Activated T-helper 17 cell treated with anti-CD3 and anti-CD28 coated beads, Interleukin-2, amount 50 U/mL, for 72 hours (primary cell): Measurements from ENCODE around the gene C11orf42. TPM values are rescaled to one million over a fixed set of nuclear protein-coding genes. Genes with fewer than 3 reads are reported as not detected.

Experiments
- ATAC-seq: fragments of 150-1000 bp; cut with Tn5 transposase; replicated peaks from 2 replicates; pipeline ENCODE4 v1.10.0; 2021; ENCODE audit warnings: mild to moderate bottlenecking, moderate library complexity
- H3K27ac Mint-ChIP-seq: one replicate; pipeline ENCODE4 v1.8.0; 2022; ENCODE audit warnings: mixed read lengths
- H3K27me3 Mint-ChIP-seq: one replicate; pipeline ENCODE4 v1.8.0; 2022; ENCODE audit warnings: mixed read lengths
- H3K36me3 Mint-ChIP-seq: one replicate; pipeline ENCODE4 v1.8.0; 2022; ENCODE audit warnings: low read depth, mild to moderate bottlenecking, mixed read lengths
- H3K4me1 Mint-ChIP-seq: one replicate; pipeline ENCODE4 v1.8.0; 2022; ENCODE audit warnings: mixed read lengths
- H3K4me3 Mint-ChIP-seq: one replicate; pipeline ENCODE4 v1.8.0; 2022; ENCODE audit warnings: mild to moderate bottlenecking, mixed read lengths
- H3K9me3 Mint-ChIP-seq: one replicate; pipeline ENCODE4 v1.8.0; 2022; ENCODE audit warnings: mixed read lengths
- total RNA-seq, 2 donors: library from RNA; stranded (reverse); gene quantifications; one replicate each; pipeline ENCODE4 v1.2.3, GENCODE V29; 2022

Gene C11orf42, protein sequence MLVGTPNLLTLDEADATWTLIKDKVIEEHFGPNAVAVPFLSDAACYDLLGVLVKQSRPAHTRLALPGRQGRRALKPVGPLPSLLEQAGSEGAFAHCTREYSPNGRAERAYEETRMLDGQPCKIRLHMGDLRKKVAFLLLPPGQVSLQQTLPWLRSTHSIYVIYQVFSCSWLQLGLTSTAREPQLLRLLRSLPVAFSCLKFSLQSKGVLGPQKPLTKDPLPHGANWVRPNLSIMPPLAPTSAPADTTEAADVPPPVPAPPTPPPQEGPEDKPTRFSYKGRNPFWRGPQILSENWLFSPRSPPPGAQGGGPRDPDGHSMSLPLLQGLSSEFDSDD
- total RNA-seq = not detected

GRCh38 chr11:6205366-6205765 is at the start of gene C11orf42:
C11orf42 (plus strand) TSS chr11:6205557; CDS start chr11:6205616, 59 bp downstream.
- no peak within 1 kb of the TSS for H3K4me3 Mint-ChIP-seq

GRCh38 chr11:6156628-6157359 is 48.6 kb upstream of the C11orf42 start:
- no peak for ATAC-seq
- no peaks in the 10 kb centered on the region for H3K36me3 Mint-ChIP-seq
- H3K27ac Mint-ChIP-seq = no peak overlapping the region
- no peaks in the 10 kb centered on the region for H3K4me1 Mint-ChIP-seq
- no peak overlapping the region for H3K4me3 Mint-ChIP-seq
- no peaks in the 10 kb centered on the region for H3K9me3 Mint-ChIP-seq
- H3K27me3 Mint-ChIP-seq = peaks cover 8% of the 10 kb centered on the region

More at GRCh38 chr11:6205366-6205765, at the start of gene C11orf42:
- peaks cover 24% of the 10 kb centered on the region for H3K36me3 Mint-ChIP-seq
- H3K4me1 Mint-ChIP-seq = peaks cover 32% of the 10 kb centered on the region
- no peaks in the 10 kb centered on the region for H3K27me3 Mint-ChIP-seq
- H3K9me3 Mint-ChIP-seq = no peaks in the 10 kb centered on the region
- peak within 1 kb of the TSS; percentile 24 for H3K27ac Mint-ChIP-seq
- no peak for ATAC-seq

GRCh38 chr11:6170226-6170625 is 35.1 kb upstream of the C11orf42 start, which contains the start of gene OR52B2:
OR52B2 (minus strand) TSS chr11:6170326; CDS start chr11:6170326, 0 bp downstream.
- no peak for ATAC-seq
- Mint-ChIP-seq H3K4me3 (no peak within 1 kb of the TSS), H3K27ac (no peak within 1 kb of the TSS), H3K9me3 (no peaks in the 10 kb centered on the region), H3K27me3 (peaks cover 11% of the 10 kb centered on the region), H3K4me1 (no peaks in the 10 kb centered on the region), H3K36me3 (no peaks in the 10 kb centered on the region)

- peaks cover 2% of the 10 kb centered on the region for H3K27me3 Mint-ChIP-seq
- no peak overlapping the region for H3K4me3 Mint-ChIP-seq
- H3K9me3 Mint-ChIP-seq = no peaks in the 10 kb centered on the region
- no peaks in the 10 kb centered on the region for H3K4me1 Mint-ChIP-seq
- ATAC-seq = no peak
- no peak overlapping the region for H3K27ac Mint-ChIP-seq
- H3K36me3 Mint-ChIP-seq = no peaks in the 10 kb centered on the region
Observed at GRCh38 chr11:6175440-6175839, 29.9 kb upstream of the C11orf42 start.

DNA sequence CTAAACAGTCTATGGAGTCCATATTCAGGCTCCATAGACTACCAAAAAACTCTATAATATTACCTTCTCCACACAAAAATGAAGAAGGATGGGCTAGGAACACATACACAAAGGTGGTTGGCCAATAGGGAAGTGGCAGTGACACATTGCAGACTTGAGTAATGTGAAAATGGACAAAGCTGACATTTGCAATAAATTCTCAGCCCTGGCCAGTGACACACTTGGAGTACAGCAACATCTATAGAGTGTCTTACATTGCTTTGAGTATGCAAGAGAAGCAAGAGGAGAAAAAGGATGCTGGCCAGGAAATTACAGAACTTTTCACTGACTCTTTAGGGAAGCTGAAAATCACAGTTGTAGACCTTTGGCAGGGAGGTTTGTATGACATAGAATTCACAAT is 13.6 kb upstream of the C11orf42 start:
- ATAC-seq = no peak
- Mint-ChIP-seq H3K9me3 (no peaks in the 10 kb centered on the region), H3K4me3 (no peak overlapping the region), H3K36me3 (no peaks in the 10 kb centered on the region), H3K27me3 (no peaks in the 10 kb centered on the region), H3K4me1 (peaks cover 13% of the 10 kb centered on the region), H3K27ac (no peak overlapping the region)

- H3K36me3 Mint-ChIP-seq = no peaks in the 10 kb centered on the region
- H3K4me1 Mint-ChIP-seq = peaks cover 13% of the 10 kb centered on the region
- H3K27me3 Mint-ChIP-seq = no peaks in the 10 kb centered on the region
- H3K27ac Mint-ChIP-seq = no peak overlapping the region
- no peak overlapping the region for H3K4me3 Mint-ChIP-seq
- H3K9me3 Mint-ChIP-seq = no peaks in the 10 kb centered on the region
- ATAC-seq = peak; percentile 62
Observed at GRCh38 chr11:6194065-6194581, 11.2 kb upstream of the C11orf42 start.

DNA sequence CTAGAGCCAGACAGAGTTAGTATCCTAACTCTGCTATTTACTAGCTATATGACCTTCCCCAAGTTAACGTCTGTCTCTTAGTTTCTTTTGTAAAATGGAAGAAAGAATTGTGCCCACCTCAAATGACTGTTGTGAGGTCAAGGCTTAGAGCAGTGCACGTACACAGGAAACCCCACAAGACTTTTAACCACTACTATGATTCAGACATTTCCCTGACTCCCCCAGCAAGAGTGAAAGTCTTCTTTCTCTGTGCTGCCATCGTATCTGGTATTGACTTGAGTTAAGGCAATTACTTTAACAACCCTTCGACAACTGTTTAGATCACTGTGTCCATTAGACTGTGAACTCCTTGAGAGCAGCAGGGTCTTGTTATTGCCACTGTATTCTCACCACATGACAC is 9.0 kb upstream of the C11orf42 start:
- Mint-ChIP-seq H3K27ac (no peak overlapping the region), H3K4me1 (peaks cover 18% of the 10 kb centered on the region), H3K9me3 (no peaks in the 10 kb centered on the region), H3K27me3 (no peaks in the 10 kb centered on the region), H3K4me3 (peak overlapping the region; percentile 5), H3K36me3 (no peaks in the 10 kb centered on the region)
- ATAC-seq = peak; percentile 81

DNA sequence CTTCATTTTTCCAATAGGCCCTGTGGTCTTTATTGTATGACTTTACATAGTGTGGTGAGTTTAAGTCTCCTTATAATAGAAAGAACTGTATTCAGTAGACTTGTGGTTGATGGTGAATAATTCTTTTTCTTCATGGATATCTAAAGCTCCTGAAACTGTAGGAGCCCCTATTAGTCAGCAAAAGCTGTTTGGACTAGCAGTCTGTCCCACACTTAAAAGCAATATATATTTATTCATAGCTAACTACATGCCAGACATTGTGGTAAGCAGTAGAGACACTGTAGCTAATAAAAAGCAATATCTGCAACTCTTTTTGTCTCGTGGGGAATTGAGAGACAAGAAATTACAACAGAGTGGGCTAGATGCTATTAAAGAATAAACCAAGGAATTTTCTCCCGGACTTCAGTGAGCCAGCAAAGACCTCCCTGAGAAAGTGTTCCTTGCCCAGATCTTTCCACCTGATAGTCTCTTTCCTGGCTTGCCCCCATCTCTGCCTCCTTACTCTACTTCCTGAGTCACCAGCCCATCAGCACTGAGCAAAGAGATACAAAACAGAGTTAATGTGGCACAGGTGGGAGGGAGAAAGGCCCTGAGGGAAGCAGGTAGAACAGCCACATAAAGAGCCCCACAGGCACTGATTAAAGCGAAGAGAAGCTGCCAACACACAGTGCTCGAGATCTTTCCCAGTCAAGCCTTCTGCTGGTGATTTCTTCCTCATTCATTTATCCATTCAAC is 7.7 kb upstream of the C11orf42 start:
- no peak overlapping the region for H3K27ac Mint-ChIP-seq
- peaks cover 20% of the 10 kb centered on the region for H3K4me1 Mint-ChIP-seq
- H3K27me3 Mint-ChIP-seq = no peaks in the 10 kb centered on the region
- peak; percentile 8 for ATAC-seq
- no peaks in the 10 kb centered on the region for H3K36me3 Mint-ChIP-seq
- H3K9me3 Mint-ChIP-seq = no peaks in the 10 kb centered on the region
- H3K4me3 Mint-ChIP-seq = no peak overlapping the region

GRCh38 chr11:6199174-6199810 is 6.1 kb upstream of the C11orf42 start, which contains the start of gene OR52W1:
OR52W1 (plus strand) TSS chr11:6199224; CDS start chr11:6199224, 0 bp downstream.
- no peaks in the 10 kb centered on the region for H3K9me3 Mint-ChIP-seq
- peaks cover 33% of the 10 kb centered on the region for H3K4me1 Mint-ChIP-seq
- no peaks in the 10 kb centered on the region for H3K36me3 Mint-ChIP-seq
- no peak within 1 kb of the TSS for H3K27ac Mint-ChIP-seq
- no peak within 1 kb of the TSS for H3K4me3 Mint-ChIP-seq
- H3K27me3 Mint-ChIP-seq = no peaks in the 10 kb centered on the region
- no peak for ATAC-seq

- Mint-ChIP-seq H3K4me1 (peaks cover 39% of the 10 kb centered on the region), H3K36me3 (no peaks in the 10 kb centered on the region)
Observed at GRCh38 chr11:6200975-6201374, 4.4 kb upstream of the C11orf42 start.

GRCh38 chr11:6201481-6201880 is 3.9 kb upstream of the C11orf42 start:
- Mint-ChIP-seq H3K36me3 (peaks cover 3% of the 10 kb centered on the region), H3K27me3 (no peaks in the 10 kb centered on the region), H3K4me3 (no peak overlapping the region), H3K4me1 (peaks cover 34% of the 10 kb centered on the region), H3K27ac (no peak overlapping the region), H3K9me3 (no peaks in the 10 kb centered on the region)
- ATAC-seq = peak; percentile 59

More at GRCh38 chr11:6200975-6201374, 4.4 kb upstream of the C11orf42 start:
- ATAC-seq = no peak
- Mint-ChIP-seq H3K27ac (no peak overlapping the region), H3K9me3 (no peaks in the 10 kb centered on the region), H3K4me3 (no peak overlapping the region), H3K27me3 (no peaks in the 10 kb centered on the region)

- Mint-ChIP-seq H3K4me1 (peaks cover 32% of the 10 kb centered on the region), H3K4me3 (no peak overlapping the region), H3K27ac (no peak overlapping the region), H3K9me3 (no peaks in the 10 kb centered on the region), H3K36me3 (peaks cover 9% of the 10 kb centered on the region), H3K27me3 (no peaks in the 10 kb centered on the region)
- no peak for ATAC-seq
Observed at GRCh38 chr11:6202041-6202440, 3.3 kb upstream of the C11orf42 start.

DNA sequence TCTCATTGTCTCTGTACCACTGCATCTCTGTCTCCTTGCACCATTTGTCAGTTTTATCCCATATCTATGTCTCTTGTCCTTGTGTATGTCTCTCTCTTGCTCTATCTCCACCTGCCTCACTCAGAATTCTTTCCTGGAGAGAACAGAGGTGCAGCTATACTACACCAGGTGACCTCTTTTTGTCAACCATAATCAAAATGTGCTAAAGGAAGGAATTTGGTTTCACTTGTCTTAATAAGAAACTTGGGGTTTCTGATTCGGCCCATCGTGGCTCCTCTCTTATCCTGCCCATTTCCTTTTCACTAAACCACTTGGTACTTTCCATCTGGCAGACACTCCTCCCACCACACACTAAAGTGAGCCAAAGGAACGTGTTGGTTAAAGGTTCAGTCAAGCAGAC is 2.0 kb upstream of the C11orf42 start:
- Mint-ChIP-seq H3K27me3 (no peaks in the 10 kb centered on the region), H3K9me3 (no peaks in the 10 kb centered on the region), H3K4me3 (peak overlapping the region; percentile 16), H3K36me3 (peaks cover 9% of the 10 kb centered on the region), H3K27ac (peak overlapping the region; percentile 24), H3K4me1 (peaks cover 32% of the 10 kb centered on the region)
- ATAC-seq = peak; percentile 78

DNA sequence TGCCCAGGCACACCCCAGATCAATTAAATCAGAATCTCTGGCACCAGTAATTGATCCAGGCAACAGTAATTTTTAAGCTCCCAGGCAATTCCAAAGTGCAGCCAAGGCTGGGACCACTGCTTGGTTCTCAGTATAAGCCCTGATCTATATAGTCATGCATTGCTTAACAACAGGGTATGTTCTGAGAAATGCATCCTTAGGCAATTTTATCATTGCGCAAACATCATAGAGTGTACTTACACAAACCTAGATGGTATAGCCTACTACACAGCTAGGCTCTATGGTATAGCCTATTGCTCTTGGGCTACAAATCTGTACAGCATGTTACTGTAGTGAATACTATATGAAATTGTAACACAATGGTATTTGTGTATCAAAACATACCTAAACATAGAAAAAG is 651 bp upstream of the C11orf42 start:
- H3K4me3 Mint-ChIP-seq = no peak overlapping the region
- no peak overlapping the region for H3K27ac Mint-ChIP-seq
- no peak for ATAC-seq
- H3K27me3 Mint-ChIP-seq = no peaks in the 10 kb centered on the region
- no peaks in the 10 kb centered on the region for H3K9me3 Mint-ChIP-seq
- H3K36me3 Mint-ChIP-seq = peaks cover 20% of the 10 kb centered on the region
- peaks cover 32% of the 10 kb centered on the region for H3K4me1 Mint-ChIP-seq
